K562 (cell line): ENCODE measurements around the gene ELMO1. TPM values are rescaled to one million over a fixed set of nuclear protein-coding genes. Genes with fewer than 3 reads are reported as not detected.

ENCODE experiments used
- ATAC-seq: fragments of 200-7000 bp; cut with Tn5 transposase; 3 replicates; pipeline ENCODE4 v1.9.1; 2020; ENCODE audit warnings: moderate library complexity
- BruUV-seq: library from RNA; stranded (reverse); fragments of 400-500 nt; replicated peaks from 2 replicates; lab custom pipeline; 2021; lab: Mats Ljungman, UMichigan
- CTCF ChIA-PET: fragments of 300-600 bp; formaldehyde crosslinking; extraction: SDS; loops from one replicate; lab custom pipeline; 2021; ENCODE audit warnings: low intra/inter-chr PET ratio; lab: Yijun Ruan, JAX
- POLR2A ChIA-PET: fragments of 300-600, 350-650 bp; sonication (Branson Sonifier 250); formaldehyde crosslinking; extraction: SDS; loops from one replicate; lab custom pipeline; 2021; ENCODE audit warnings: antibody characterized with exemption, inconsistent platforms; lab: Yijun Ruan, JAX
- DNase-seq, 4 experiments: peaks; one replicate each; pipeline versions ENCODE4 v3.0.0 to v3.0.0-alpha.2; 2011 to 2018; ENCODE audit warnings: low spot score in 3 of 4, mixed read lengths in 3 of 4; ENCODE audit errors: extremely low read depth in 1 of 4
- FAIRE-seq: peaks from 2 replicates; lab custom pipeline; 2011; peaks lifted over from hg19 to GRCh38; lab: Jason Lieb, UNC
- H2AFZ ChIP-seq: 2 replicates; pipeline ENCODE4 v1.6.0; 2011; ENCODE audit warnings: low read depth, low read length, control low read depth, inconsistent platforms
- H3K27ac ChIP-seq: fragments of 200-600 bp; 3 replicates; pipeline ENCODE4 v1.8.0; 2011; ENCODE audit warnings: low read depth, mild to moderate bottlenecking, control low read depth, inconsistent platforms, low read length, moderate library complexity, mixed read lengths; ENCODE audit errors: extremely low read depth
- H3K27me3 ChIP-seq, 2 experiments: fragments of 300-600 bp in 1 of 2; 2 replicates in 1 of 2; 3 replicates in 1 of 2; pipeline versions ENCODE4 v1.6.0 to v1.8.0; 2011; ENCODE audit warnings: inconsistent platforms in 2 of 2, low read length in 2 of 2, mild to moderate bottlenecking in 1 of 2, mixed read lengths in 1 of 2, moderate library complexity in 1 of 2; ENCODE audit not compliant: control insufficient read depth in 2 of 2, insufficient read depth in 2 of 2
- H3K36me3 ChIP-seq: fragments of 300-600 bp; 3 replicates; pipeline ENCODE4 v1.8.0; 2011; ENCODE audit warnings: mild to moderate bottlenecking, low read length, inconsistent platforms; ENCODE audit not compliant: control insufficient read depth, insufficient read depth
- H3K4me1 ChIP-seq, 2 experiments: fragments of 200-600 bp in 1 of 2; replicated peaks in 1 of 2; 2 replicates in 1 of 2; 3 replicates in 1 of 2; pipeline versions ENCODE4 v1.5.1 to v1.8.0; 2011; ENCODE audit warnings: inconsistent platforms in 2 of 2, low read length in 2 of 2, mild to moderate bottlenecking in 1 of 2, mixed read lengths in 1 of 2, moderate library complexity in 1 of 2; ENCODE audit not compliant: control insufficient read depth in 2 of 2, insufficient read depth in 2 of 2
- H3K4me2 ChIP-seq: 2 replicates; pipeline ENCODE4 v1.6.1; 2011; ENCODE audit warnings: low read length, control low read depth, inconsistent platforms, mixed read lengths; ENCODE audit not compliant: insufficient read depth
- H3K4me3 ChIP-seq: fragments of 200-600 bp; sonication (generic), shearing (Covaris generic); 2 replicates; pipeline ENCODE4 v1.5.1; 2016; ENCODE audit warnings: control low read depth, inconsistent platforms
- H3K79me2 ChIP-seq: fragments of 200-600 bp; 3 replicates; pipeline ENCODE4 v1.8.0; 2011; ENCODE audit warnings: low read length, inconsistent platforms; ENCODE audit not compliant: control insufficient read depth, insufficient read depth
- H3K9ac ChIP-seq, 2 experiments: 2 replicates each; pipeline versions ENCODE4 v1.6.0 to v1.6.1; 2011; ENCODE audit warnings: low read depth in 2 of 2, low read length in 2 of 2, control low read depth in 1 of 2, inconsistent platforms in 1 of 2, mild to moderate bottlenecking in 1 of 2, mixed read lengths in 1 of 2; ENCODE audit not compliant: insufficient read depth in 1 of 2
- H3K9me1 ChIP-seq: one replicate; pipeline ENCODE4 v1.6.0; 2011; ENCODE audit warnings: inconsistent platforms, mild to moderate bottlenecking, low read length, moderate library complexity; ENCODE audit not compliant: control insufficient read depth, insufficient read depth
- H3K9me3 ChIP-seq: replicated peaks from 2 replicates; pipeline ENCODE4 v1.5.1; 2011; ENCODE audit warnings: low read depth, low read length, inconsistent platforms; ENCODE audit not compliant: control insufficient read depth, insufficient read depth
- H4K20me1 ChIP-seq: replicated peaks from 2 replicates; pipeline ENCODE4 v1.6.1; 2011; ENCODE audit warnings: low read length, inconsistent platforms, mixed read lengths; ENCODE audit not compliant: control insufficient read depth, insufficient read depth
- CEBPB ChIP-seq: fragments of 450-650 bp; IDR thresholded peaks from 2 replicates; pipeline ENCODE4 v1.6.1; 2016; ENCODE audit warnings: missing genetic modification characterization, missing compliant biosample characterization
- HDAC3 ChIP-seq: fragments of 450-650 bp; IDR thresholded peaks from 2 replicates; pipeline ENCODE4 v1.6.1; 2018; ENCODE audit warnings: borderline replicate concordance, mild to moderate bottlenecking, moderate library complexity; ENCODE audit not compliant: partially characterized antibody
- KLF16 ChIP-seq: IDR thresholded peaks from 2 replicates; pipeline ENCODE4 v1.6.1; 2016; ENCODE audit warnings: antibody characterized with exemption
- NFRKB ChIP-seq: fragments of 450-650 bp; IDR thresholded peaks from 2 replicates; pipeline ENCODE4 v1.6.1; 2016; ENCODE audit warnings: low read depth
- SIRT6 ChIP-seq: IDR thresholded peaks from one replicate; pipeline ENCODE4 v1.6.1; 2012; ENCODE audit warnings: low read depth, mild to moderate bottlenecking, control low read depth, inconsistent platforms, low read length, moderate library complexity
- TEAD2 ChIP-seq: fragments of 450-650 bp; IDR thresholded peaks from 2 replicates; pipeline ENCODE4 v1.6.1; 2016; ENCODE audit warnings: missing genetic modification characterization, control low read depth, missing compliant biosample characterization
- VEZF1 ChIP-seq: fragments of 200-800 bp; sonication (Bioruptor generic); IDR thresholded peaks from 2 replicates; pipeline ENCODE4 v1.6.1; 2017; ENCODE audit warnings: missing genetic modification characterization, missing compliant biosample characterization
- XRCC4 ChIP-seq: IDR thresholded peaks from one replicate; pipeline ENCODE4 v1.6.1; 2011; ENCODE audit not compliant: insufficient read depth, insufficient read length; ENCODE audit errors: extremely low read depth
- WGBS: fragments of 100-300 bp; shearing (Covaris generic); methylation state at CpG from one replicate; pipeline ENCODE4 v1.1.6; 2016; ENCODE audit warnings: low coverage, mixed read lengths; ENCODE audit not compliant: insufficient coverage; ENCODE audit errors: missing lambda C conversion rate; 5-methylcytosine and 5-hydroxymethylcytosine counted together
- in situ Hi-C: fragments of 300-500 bp; cut with MboI; formaldehyde crosslinking; loops from 4 replicates; pipeline ENCODE4 v1.15.0; 2018; ENCODE audit warnings: inconsistent platforms, mixed read lengths
- intact Hi-C: fragments of 100-400 bp; cut with micrococcal nuclease; formaldehyde crosslinking; loops from 2 replicates; pipeline ENCODE4 v1.14.2; 2022
- polyA plus RNA-seq, 8 experiments: library from polyadenylated mRNA; depleted of rRNA in 4 of 8; stranded (reverse) in 5 of 8; unstranded in 3 of 8; fragments of >200 nt; fragmentation: Nextera tagmentation in 2 of 8; fragmentation: Illumina TruSeq in 1 of 8; extraction: Ambion mirVana in 2 of 8; extraction: Trizol in 1 of 8; gene quantifications; 2 replicates each; pipeline versions ENCODE4 v1.2.1 to v1.2.3, GENCODE V29; 2011 to 2014; ENCODE audit warnings: inconsistent platforms in 1 of 8, missing spikeins in 1 of 8
- total RNA-seq, 7 experiments: library from RNA; depleted of rRNA in 6 of 7; stranded (reverse); fragments of >200 nt in 6 of 7; fragmentation: Illumina TruSeq in 2 of 7; extraction: Trizol in 2 of 7; gene quantifications; 2 replicates each; pipeline versions ENCODE4 v1.2.1 to v1.2.3, GENCODE V29; 2011 to 2021; ENCODE audit warnings: low replicate concordance in 1 of 7

The ELMO1 gene
- total and polyA plus RNA-seq, 9 of the 15 experiments (the other 6 are each of a cell fraction or from before 2014, with no cell fraction given): 0.36 to 7.2 (median 3.6) TPM

DNA sequence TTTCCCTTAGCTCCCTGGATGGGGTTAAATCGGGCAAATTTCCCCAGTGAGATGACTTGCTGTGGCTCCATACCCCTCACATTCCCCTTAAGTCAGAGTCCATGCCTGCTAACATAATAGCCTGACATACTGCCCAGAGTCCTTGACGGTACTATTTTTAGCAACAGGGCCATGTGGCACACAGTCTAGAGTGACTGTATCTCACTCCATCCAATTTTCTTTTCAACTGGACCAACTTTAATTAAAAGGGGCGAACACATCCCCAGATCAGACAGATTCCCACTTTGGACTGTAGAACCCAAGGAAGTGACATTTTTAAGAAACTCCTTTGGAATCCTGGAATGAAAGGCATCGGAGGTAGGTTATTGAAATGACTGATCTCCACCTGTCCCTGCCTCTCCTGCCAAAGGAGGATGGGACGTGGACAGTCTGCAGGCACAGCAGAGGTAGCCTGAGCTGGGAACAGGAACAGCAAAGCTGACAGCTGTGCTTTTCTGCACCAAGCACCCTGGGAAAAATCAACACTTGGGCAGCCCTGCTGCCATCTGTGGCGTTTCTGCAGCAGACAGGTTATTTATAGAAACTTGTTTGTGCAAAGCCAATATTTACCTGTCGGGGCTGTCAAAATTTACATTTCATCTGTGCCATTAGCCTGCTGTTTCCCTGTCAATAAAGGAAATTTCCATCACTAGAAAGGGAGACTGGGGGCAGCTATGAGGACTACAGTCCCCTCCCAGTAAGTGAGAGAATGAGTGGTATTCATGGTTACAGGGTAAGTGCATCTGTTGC lies 502.9 kb downstream of the ELMO1 start:
- WGBS: 0% methylated on average over 7 of the region's 7 CpGs

More for the DNA sequence above, 502.9 kb downstream of the ELMO1 start:
- no peaks in the 10 kb centered on the region for H3K36me3 ChIP-seq
- TF ChIP-seq KLF16: no peak
- TF ChIP-seq TEAD2 (tag): no peak
- no peak for TF ChIP-seq XRCC4
- TF ChIP-seq VEZF1 (CRISPR knock-in tag): no peak
- no peak for TF ChIP-seq SIRT6
- TF ChIP-seq CEBPB (tag): no peak
- TF ChIP-seq HDAC3: no peak
- no peak for TF ChIP-seq NFRKB
- H3K9me1 ChIP-seq: no peaks in the 10 kb centered on the region
- POLR2A ChIA-PET: no interaction called here
- no peak overlapping the region for H3K4me2 ChIP-seq
- ATAC-seq: no peak
- no peaks in the 10 kb centered on the region for H3K9me3 ChIP-seq
- no peaks in the 10 kb centered on the region for H3K27me3 ChIP-seq
- no peak overlapping the region for H3K9ac ChIP-seq
- BruUV-seq: no TSS peak
- H3K79me2 ChIP-seq: no peaks in the 10 kb centered on the region
- H2AFZ ChIP-seq: no peak overlapping the region
- H3K4me1 ChIP-seq: no peaks in the 10 kb centered on the region
- H3K4me3 ChIP-seq: no peak overlapping the region
- intact Hi-C loops (no loop called here), in situ Hi-C loops (no loop called here)
- no peak overlapping the region for H3K27ac ChIP-seq
- CTCF ChIA-PET: no interaction called here
- H4K20me1 ChIP-seq: no peaks in the 10 kb centered on the region
- no peak for FAIRE-seq
- no peak for DNase-seq
